ENCODE measurements around the gene PSME2. TPM values are rescaled to one million over a fixed set of nuclear protein-coding genes. Genes with fewer than 3 reads are reported as not detected.

Gene PSME2
- total and polyA plus RNA-seq, 2 of the 13 experiments (the other 11 are each of a cell fraction or from before 2014, with no cell fraction given): 332 to 716 TPM

- TF ChIP-seq HMGXB3 (CRISPR knock-in tag; IDR thresholded peaks at IDR 0.05; ENCODE audit: borderline replicate concordance) (peak; percentile 97), RCOR2 (CRISPR knock-in tag; IDR thresholded peaks at IDR 0.05) (peak; percentile 99), ZNF704 (CRISPR knock-in tag; IDR thresholded peaks at IDR 0.05; ENCODE audit: borderline replicate concordance) (peak; percentile 95), ZNF678 (CRISPR knock-in tag; IDR thresholded peaks at IDR 0.05) (0 out of 2 replicates have a peak, but pooled peaks have one; percentile 81), ZFP41 (CRISPR knock-in tag; IDR thresholded peaks at IDR 0.05; ENCODE audit: borderline replicate concordance) (peak; percentile 85; the same call in 1 of the 2 replicates), ZNF180 (CRISPR knock-in tag; IDR thresholded peaks at IDR 0.05; ENCODE audit: borderline replicate concordance, low read depth) (no peak; the same call in 1 of the 2 replicates), ZNF333 (CRISPR knock-in tag; IDR thresholded peaks at IDR 0.05; ENCODE audit: borderline replicate concordance) (peak; percentile 95; the same call in 1 of the 2 replicates), HDAC2 (CRISPR knock-in tag; IDR thresholded peaks at IDR 0.05) (peak; percentile 100), ZBTB46 (CRISPR knock-in tag; IDR thresholded peaks at IDR 0.05; ENCODE audit: borderline replicate concordance) (peak; percentile 94), HNF1A (IDR thresholded peaks at IDR 0.05; ENCODE audit: low read depth) (peak; percentile 98), HNF1A (CRISPR knock-in tag; IDR thresholded peaks at IDR 0.05; ENCODE audit: borderline replicate concordance) (peak; percentile 100), THAP11 (CRISPR knock-in tag; IDR thresholded peaks at IDR 0.05) (peak; percentile 89), ZFP91 (CRISPR knock-in tag; IDR thresholded peaks at IDR 0.05; ENCODE audit: borderline replicate concordance) (peak; percentile 96), DNMT1 (CRISPR knock-in tag; IDR thresholded peaks at IDR 0.05) (0 out of 2 replicates have a peak, but pooled peaks have one; percentile 23), ARNT (IDR thresholded peaks at IDR 0.05) (no peak)
Measured at GRCh38 chr14:24113801-24114531, 32.4 kb downstream of the PSME2 start (continued).
